Neural progenitor cell (in vitro differentiated cells): ENCODE measurements around the gene DIRAS1. TPM values are rescaled to one million over a fixed set of nuclear protein-coding genes. Genes with fewer than 3 reads are reported as not detected.

Source experiments
- DNase-seq: peaks from one replicate; pipeline ENCODE4 v3.0.0-alpha.2; 2016; ENCODE audit warnings: low spot score
- H2AFZ ChIP-seq: fragments of 200-600 bp; sonication (generic); replicated peaks from 2 replicates; pipeline ENCODE4 v1.6.1; 2016; ENCODE audit warnings: antibody characterized with exemption
- H3F3A ChIP-seq: fragments of 200-600 bp; sonication (generic); 2 replicates; pipeline ENCODE4 v1.6.1; 2016; ENCODE audit warnings: antibody characterized with exemption, low read depth
- H3K27ac ChIP-seq: fragments of 200-600 bp; sonication (generic); 2 replicates; pipeline ENCODE4 v1.5.1; 2016; ENCODE audit warnings: mild to moderate bottlenecking
- H3K27me3 ChIP-seq: fragments of 200-600 bp; sonication (generic); 2 replicates; pipeline ENCODE4 v1.6.1; 2016; ENCODE audit warnings: mild to moderate bottlenecking, moderate library complexity
- H3K36me3 ChIP-seq: fragments of 200-600 bp; sonication (generic); 2 replicates; pipeline ENCODE4 v1.5.1; 2016
- H3K4me1 ChIP-seq: fragments of 200-600 bp; sonication (generic); 2 replicates; pipeline ENCODE4 v1.6.1; 2016; ENCODE audit warnings: mixed run types
- H3K4me2 ChIP-seq: fragments of 200-600 bp; sonication (generic); 2 replicates; pipeline ENCODE4 v1.6.1; 2016
- H3K4me3 ChIP-seq: fragments of 200-600 bp; sonication (generic); 2 replicates; pipeline ENCODE4 v1.5.1; 2016
- H3K79me2 ChIP-seq: fragments of 200-600 bp; sonication (generic); 2 replicates; pipeline ENCODE4 v1.6.1; 2016; ENCODE audit warnings: low read depth
- H3K9ac ChIP-seq: fragments of 200-600 bp; sonication (generic); 2 replicates; pipeline ENCODE4 v1.6.1; 2016
- H3K9me3 ChIP-seq: fragments of 200-600 bp; sonication (generic); 2 replicates; pipeline ENCODE4 v1.5.1; 2016; ENCODE audit warnings: low read depth
- H4K20me1 ChIP-seq: fragments of 200-600 bp; sonication (generic); 2 replicates; pipeline ENCODE4 v1.6.1; 2016; ENCODE audit warnings: low read depth
- H3K27ac Mint-ChIP-seq: 3 replicates; pipeline ENCODE4 v1.8.0; 2021; ENCODE audit warnings: mixed read lengths
- H3K27me3 Mint-ChIP-seq: 2 replicates; pipeline ENCODE4 v1.8.0; 2022; ENCODE audit warnings: low read depth, mild to moderate bottlenecking, inconsistent platforms, moderate library complexity, mixed read lengths; ENCODE audit not compliant: insufficient read depth
- H3K36me3 Mint-ChIP-seq: 3 replicates; pipeline ENCODE4 v1.8.0; 2021; ENCODE audit warnings: mixed read lengths
- H3K4me1 Mint-ChIP-seq: 3 replicates; pipeline ENCODE4 v1.8.0; 2021; ENCODE audit warnings: mixed read lengths
- H3K4me3 Mint-ChIP-seq: 3 replicates; pipeline ENCODE4 v1.8.0; 2021; ENCODE audit warnings: mild to moderate bottlenecking, moderate library complexity, mixed read lengths
- H3K9me3 Mint-ChIP-seq: 3 replicates; pipeline ENCODE4 v1.8.0; 2020; ENCODE audit warnings: mixed read lengths
- CTCF ChIP-seq: fragments of 200-600 bp; sonication (generic); IDR thresholded peaks from 2 replicates; pipeline ENCODE4 v1.5.1; 2017; ENCODE audit warnings: antibody characterized with exemption, mild to moderate bottlenecking
- EZH2 ChIP-seq: fragments of 200-600 bp; sonication (generic); IDR thresholded peaks from 2 replicates; pipeline ENCODE4 v1.6.1; 2017; ENCODE audit warnings: antibody characterized with exemption, mild to moderate bottlenecking, moderate library complexity
- EZH2phosphoT487 ChIP-seq: fragments of 200-600 bp; sonication (generic); IDR thresholded peaks from 2 replicates; pipeline ENCODE4 v1.6.1; 2017; ENCODE audit warnings: antibody characterized with exemption
- total RNA-seq: library from RNA; depleted of rRNA; stranded (reverse); fragments of >200 nt; gene quantifications from 2 replicates; pipeline ENCODE4 v1.2.3, GENCODE V29; 2015; ENCODE audit warnings: low replicate concordance

DIRAS1 gene
- total RNA-seq, 1 donor from 2014 or later, result 2.7 TPM

GRCh38 chr19:2686360-2686759 lies 34.8 kb downstream of the DIRAS1 start:
- Histone ChIP-seq H4K20me1 (no peaks in the 10 kb centered on the region), H3F3A (no peaks in the 10 kb centered on the region), H3K79me2 (no peaks in the 10 kb centered on the region), H3K36me3 (no peaks in the 10 kb centered on the region), H3K4me3 (no peak overlapping the region), H3K4me1 (no peaks in the 10 kb centered on the region), H3K9me3 (no peaks in the 10 kb centered on the region), H3K27ac (no peak overlapping the region), H3K27me3 (no peaks in the 10 kb centered on the region), H3K4me2 (no peak overlapping the region), H2AFZ (no peak overlapping the region), H3K9ac (no peak overlapping the region)
- peaks cover 3% of the 10 kb centered on the region for H3K4me1 Mint-ChIP-seq
- no peak overlapping the region for H3K4me3 Mint-ChIP-seq
- H3K27me3 Mint-ChIP-seq, result peaks cover 9% of the 10 kb centered on the region
- H3K27ac Mint-ChIP-seq, result peak overlapping the region; percentile 86
- H3K9me3 Mint-ChIP-seq, result peaks cover 4% of the 10 kb centered on the region
- H3K36me3 Mint-ChIP-seq, result peaks cover 3% of the 10 kb centered on the region
- TF ChIP-seq EZH2phosphoT487 (no peak), CTCF (no peak), EZH2 (no peak)
- no peak for DNase-seq

GRCh38 chr19:2685204-2685704 lies 35.9 kb downstream of the DIRAS1 start:
- H3K4me3 Mint-ChIP-seq, result peak overlapping the region; percentile 43
- H3K27ac ChIP-seq, result no peak overlapping the region
- no peak overlapping the region for H3K9ac ChIP-seq
- H3K36me3 ChIP-seq, result no peaks in the 10 kb centered on the region
- H3K9me3 Mint-ChIP-seq, result peaks cover 4% of the 10 kb centered on the region
- no peaks in the 10 kb centered on the region for H3F3A ChIP-seq
- no peak overlapping the region for H2AFZ ChIP-seq
- peaks cover 3% of the 10 kb centered on the region for H3K36me3 Mint-ChIP-seq
- H4K20me1 ChIP-seq, result no peaks in the 10 kb centered on the region
- DNase-seq, result no peak
- H3K79me2 ChIP-seq, result no peaks in the 10 kb centered on the region
- H3K27me3 ChIP-seq, result no peaks in the 10 kb centered on the region
- H3K4me1 ChIP-seq, result no peaks in the 10 kb centered on the region
- H3K4me2 ChIP-seq, result no peak overlapping the region
- H3K4me1 Mint-ChIP-seq, result peaks cover 3% of the 10 kb centered on the region
- H3K9me3 ChIP-seq, result no peaks in the 10 kb centered on the region
- TF ChIP-seq EZH2phosphoT487, result no peak
- no peak for TF ChIP-seq CTCF
- TF ChIP-seq EZH2, result no peak
- no peak overlapping the region for H3K4me3 ChIP-seq
- H3K27ac Mint-ChIP-seq, result no peak overlapping the region
- H3K27me3 Mint-ChIP-seq, result peaks cover 9% of the 10 kb centered on the region

GRCh38 chr19:2683430-2684003 lies 37.7 kb downstream of the DIRAS1 start:
- Histone ChIP-seq H3F3A (no peaks in the 10 kb centered on the region), H3K9ac (no peak overlapping the region), H2AFZ (no peak overlapping the region), H3K79me2 (no peaks in the 10 kb centered on the region), H3K4me2 (no peak overlapping the region), H4K20me1 (no peaks in the 10 kb centered on the region), H3K27ac (no peak overlapping the region), H3K4me1 (no peaks in the 10 kb centered on the region), H3K36me3 (no peaks in the 10 kb centered on the region), H3K9me3 (no peaks in the 10 kb centered on the region), H3K27me3 (no peaks in the 10 kb centered on the region), H3K4me3 (no peak overlapping the region)
- peaks cover 3% of the 10 kb centered on the region for H3K4me1 Mint-ChIP-seq
- no peak overlapping the region for H3K27ac Mint-ChIP-seq
- peaks cover 5% of the 10 kb centered on the region for H3K36me3 Mint-ChIP-seq
- H3K4me3 Mint-ChIP-seq, result no peak overlapping the region
- peaks cover 5% of the 10 kb centered on the region for H3K9me3 Mint-ChIP-seq
- no peak for DNase-seq
- H3K27me3 Mint-ChIP-seq, result peaks cover 9% of the 10 kb centered on the region
- no peak for TF ChIP-seq EZH2
- no peak for TF ChIP-seq CTCF
- TF ChIP-seq EZH2phosphoT487, result no peak
